Activated CD8-positive, alpha-beta memory T cell treated with anti-CD3 and anti-CD28 coated beads, Interleukin-2, amount 50 U/mL, for 4 hours (primary cell): ENCODE data around the gene OR2T34.
"Not testable (repeated sequence)": the region's sequence is repeated elsewhere in the genome, so short reads cannot be mapped to it uniquely, and the experiment has no call there.

Experiments
- DNase-seq: peaks from one replicate; pipeline ENCODE4 v3.0.0-alpha.2; 2020

The OR2T34 gene

GRCh38 chr1:248551027-248551426 lies 23.5 kb downstream of the OR2T34 start:
- not testable (repeated sequence) for DNase-seq

- DNase-seq, result not testable (repeated sequence)
Measured at GRCh38 chr1:248547383-248547782, 27.2 kb downstream of the OR2T34 start.

GRCh38 chr1:248537449-248537848 lies 37.1 kb downstream of the OR2T34 start:
- not testable (repeated sequence) for DNase-seq
